Skin epidermis (tissue), 12 donors: ENCODE data around the gene SMTNL1.

Source experiments
- H3K27ac ChIP-seq, 21 experiments: fragments of 200-600 bp; sonication (generic) in 11 of 21; one replicate each; pipeline ENCODE4 v1.5.0; 2020; ENCODE audit warnings: mild to moderate bottlenecking in 3 of 21, inconsistent platforms in 2 of 21, moderate library complexity in 2 of 21
- H3K4me3 ChIP-seq, 7 experiments: fragments of 200-600 bp; sonication (generic) in 2 of 7; one replicate each; pipeline ENCODE4 v1.5.0; 2020; ENCODE audit warnings: inconsistent platforms in 2 of 7, mild to moderate bottlenecking in 2 of 7, moderate library complexity in 1 of 7

Gene SMTNL1

DNA sequence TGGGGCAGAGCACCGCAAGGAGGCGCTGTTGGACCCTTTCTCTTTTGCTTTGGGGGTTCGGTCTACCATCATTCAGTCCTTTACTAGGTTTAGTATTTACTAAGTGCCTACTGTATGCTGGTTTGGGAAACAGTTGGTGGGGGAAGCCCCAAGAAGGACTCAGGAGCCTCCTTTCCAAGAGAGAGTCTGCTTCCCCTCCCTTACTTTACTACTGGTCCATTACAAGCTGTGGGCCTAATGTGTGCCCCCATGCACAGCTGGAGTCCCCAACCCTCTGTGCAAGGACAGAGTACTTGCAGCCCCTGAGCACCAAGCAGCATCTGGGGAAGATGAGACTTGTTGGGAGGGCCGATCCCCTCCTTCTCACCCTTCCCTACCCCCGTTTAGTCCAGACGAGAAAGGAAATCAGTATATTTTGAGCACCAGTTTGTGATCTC lies 31.0 kb downstream of the SMTNL1 start:
- H3K4me3 ChIP-seq = peak overlapping the region; percentile 53 to 95 (median 83)
- peak overlapping the region in 19 of 21 experiments; percentile 9 to 98 (median 84) for H3K27ac ChIP-seq

DNA sequence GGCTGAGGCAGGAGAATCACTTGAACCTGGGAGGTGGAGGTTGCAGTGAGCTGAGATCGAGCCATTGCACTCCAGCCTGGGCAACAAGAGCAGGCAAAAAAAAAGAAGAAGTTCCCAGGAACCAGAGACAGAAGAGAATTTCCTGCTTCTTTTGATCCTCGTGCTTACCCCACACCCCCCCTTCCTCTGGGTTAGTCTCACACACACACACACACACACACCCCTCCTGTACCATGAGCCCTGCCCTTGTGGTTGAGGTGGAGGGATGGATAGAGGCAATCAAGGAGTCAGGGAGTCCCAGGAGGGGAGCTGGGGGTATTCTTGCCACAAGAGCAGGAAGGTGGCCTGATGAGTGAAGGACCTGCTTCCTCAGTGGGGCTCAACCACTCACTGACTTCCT lies 34.2 kb downstream of the SMTNL1 start:
- Histone ChIP-seq H3K27ac (no peak overlapping the region), H3K4me3 (no peak overlapping the region)

DNA sequence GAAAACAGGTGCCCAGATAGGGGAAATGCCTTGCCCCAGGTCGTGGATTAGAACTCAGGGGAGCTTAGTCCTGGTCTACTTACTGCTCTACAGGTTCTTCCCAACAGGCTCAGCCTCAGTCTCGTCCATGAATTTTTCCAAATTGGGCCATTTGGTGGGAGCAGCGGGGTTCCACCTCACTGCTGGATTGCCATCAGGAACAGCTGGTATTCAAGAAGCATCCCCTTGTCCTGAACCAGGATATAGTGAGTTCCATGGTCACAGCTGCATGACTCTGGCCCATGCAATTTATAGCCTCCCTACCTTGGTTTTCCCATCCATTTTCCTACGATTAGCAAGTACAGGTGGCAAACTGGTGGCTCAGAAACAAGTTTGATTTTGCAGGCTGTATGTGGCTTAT lies 36.7 kb downstream of the SMTNL1 start:
- H3K27ac ChIP-seq = no peak overlapping the region
- no peak overlapping the region for H3K4me3 ChIP-seq

GRCh38 chr11:57584341-57584740 lies 46.9 kb downstream of the SMTNL1 start:
- Histone ChIP-seq H3K4me3 (no peak overlapping the region), H3K27ac (no peak overlapping the region)

DNA sequence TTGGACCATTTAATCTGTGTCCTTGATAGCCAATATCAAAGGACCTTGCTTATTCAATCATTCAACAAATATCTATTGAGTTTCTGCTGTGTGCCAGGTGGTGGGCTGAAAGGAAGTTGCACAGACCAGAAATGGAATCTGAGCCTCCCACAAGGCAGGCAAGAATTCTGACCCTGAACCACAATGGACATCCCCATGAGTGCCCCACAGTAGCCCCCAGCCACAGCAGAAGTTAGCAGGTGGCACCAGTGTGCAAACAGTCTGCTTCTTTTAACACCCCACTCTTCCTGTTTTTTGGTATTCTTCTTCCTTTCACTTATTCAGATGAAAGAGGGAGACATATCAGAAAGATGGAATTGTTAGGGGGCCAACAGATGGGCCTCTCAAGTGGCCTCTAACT lies 47.9 kb downstream of the SMTNL1 start:
- H3K27ac ChIP-seq = no peak overlapping the region
- H3K4me3 ChIP-seq = no peak overlapping the region

- Histone ChIP-seq H3K27ac (no peak overlapping the region), H3K4me3 (no peak overlapping the region)
These were observed 49.4 kb downstream of the SMTNL1 start for GRCh38 chr11:57586711-57587245.

GRCh38 chr11:57588046-57588710 lies 50.8 kb downstream of the SMTNL1 start:
- no peak overlapping the region for H3K4me3 ChIP-seq
- no peak overlapping the region for H3K27ac ChIP-seq

GRCh38 chr11:57596266-57596885 lies 59.0 kb downstream of the SMTNL1 start:
- H3K27ac ChIP-seq = peak overlapping the region in 10 of 21 experiments; percentile 77 to 95 (median 88)
- H3K4me3 ChIP-seq = no peak overlapping the region

DNA sequence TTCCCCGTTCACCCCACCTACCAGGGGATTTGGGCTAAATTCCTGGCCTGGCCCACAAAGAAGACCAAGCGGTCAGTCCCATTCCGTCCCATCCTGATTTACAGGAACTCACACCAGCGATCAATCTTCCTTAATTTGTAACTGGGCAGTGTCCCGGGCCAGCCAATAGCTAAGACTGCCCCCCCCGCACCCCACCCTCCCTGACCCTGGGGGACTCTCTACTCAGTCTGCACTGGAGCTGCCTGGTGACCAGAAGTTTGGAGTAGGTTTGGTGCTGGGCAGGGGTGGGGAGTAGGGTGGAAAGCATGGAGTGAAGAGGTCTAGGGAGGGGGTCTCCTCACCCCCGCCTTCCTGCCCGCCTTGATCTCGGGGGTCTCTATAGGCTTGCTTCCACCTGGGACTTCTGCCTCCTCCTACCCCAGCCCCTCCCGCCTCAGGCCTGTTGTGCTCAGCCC lies 60.1 kb downstream of the SMTNL1 start, which contains the start of gene SERPING1:
Gene SERPING1, plus strand, starts transcription at position 225 of the 455 bp plus-strand sequence. CDS start 586 bp downstream, outside the sequence.
- Histone ChIP-seq H3K27ac (peak within 1 kb of the TSS; percentile 52 to 95 (median 87)), H3K4me3 (peak within 1 kb of the TSS; percentile 39 to 59 (median 48))

DNA sequence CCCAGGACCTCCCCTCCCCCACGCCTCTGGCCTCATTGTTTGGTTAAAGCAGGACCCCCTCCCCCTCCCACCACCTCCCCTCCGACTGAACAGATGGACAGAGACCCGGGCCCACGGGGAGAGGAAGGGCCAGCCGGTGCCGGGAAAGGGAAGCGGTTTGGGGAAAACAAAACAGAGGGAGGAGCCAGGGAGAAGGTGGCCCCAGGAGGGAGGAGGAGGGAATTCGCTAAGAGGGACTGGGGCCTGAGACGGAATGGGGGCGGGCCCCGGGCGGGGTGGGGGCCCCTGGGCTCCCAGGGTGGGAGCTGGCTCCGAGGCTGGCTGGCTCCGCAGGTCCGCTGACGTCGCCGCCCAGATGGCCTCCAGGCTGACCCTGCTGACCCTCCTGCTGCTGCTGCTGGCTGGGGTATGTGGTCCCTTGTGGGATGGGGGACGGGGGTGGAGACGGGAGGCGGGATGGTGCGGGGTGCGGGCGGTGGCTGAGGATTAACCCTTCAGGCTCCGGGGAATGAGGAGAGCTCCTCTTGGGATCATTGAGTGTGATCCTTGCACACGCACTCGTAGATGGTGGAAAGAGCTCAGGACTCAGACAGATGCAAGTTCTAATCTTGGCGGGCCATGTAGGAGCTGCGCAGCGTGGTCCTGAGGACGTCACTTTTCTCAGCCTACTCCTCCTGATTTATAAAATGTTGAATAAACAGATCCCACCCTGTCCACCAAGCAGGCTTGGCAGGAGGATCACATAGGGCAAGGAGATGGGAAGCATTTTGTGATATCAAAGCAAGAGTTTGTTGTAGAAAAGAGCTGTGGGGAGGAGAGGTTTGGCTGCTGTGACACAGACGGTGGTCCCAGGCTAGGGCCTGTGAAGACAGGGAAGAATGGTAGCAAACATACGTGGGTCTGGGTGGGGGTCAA lies 60.8 kb downstream of the SMTNL1 start:
- H3K4me3 ChIP-seq = peak overlapping the region; percentile 39 to 59 (median 48)
- H3K27ac ChIP-seq = peak overlapping the region; percentile 52 to 95 (median 87)

DNA sequence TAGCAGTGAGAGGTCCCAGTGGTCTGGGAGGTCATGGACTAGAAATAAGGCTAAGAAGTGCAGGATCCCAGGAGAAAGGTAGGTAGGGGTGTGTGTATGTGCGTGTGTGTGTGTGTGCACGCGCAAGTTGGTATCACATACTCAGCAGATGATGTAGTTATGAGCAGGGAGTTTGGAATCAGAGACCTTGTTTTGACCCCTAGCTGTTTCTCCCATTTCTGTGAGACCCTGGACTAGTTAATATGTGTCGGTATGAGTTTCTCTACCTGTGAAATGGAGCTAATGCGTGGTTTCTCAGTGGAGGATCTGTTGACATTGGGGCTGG lies 61.4 kb downstream of the SMTNL1 start:
- Histone ChIP-seq H3K4me3 (peak overlapping the region in 6 of 7 experiments; percentile 39 to 59 (median 49)), H3K27ac (peak overlapping the region in 14 of 21 experiments; percentile 77 to 95 (median 88))

GRCh38 chr11:57599381-57599780 lies 62.0 kb downstream of the SMTNL1 start:
- peak overlapping the region in 4 of 21 experiments; percentile 88 to 95 (median 88) for H3K27ac ChIP-seq
- H3K4me3 ChIP-seq = peak overlapping the region in 1 of 7 experiments; percentile 59
